HepG2 (cell line): ENCODE results near the gene P4HB. TPM values are rescaled to one million over a fixed set of nuclear protein-coding genes. Genes with fewer than 3 reads are reported as not detected.
A peak's percentile ranks its signal among the peaks of the same experiment; 100 is the strongest.

ENCODE experiments used
- GZF1 ChIP-seq: sonication (generic); formaldehyde crosslinking; IDR thresholded peaks from 2 replicates; pipeline ENCODE4 v1.5.1; 2020; ENCODE audit warnings: mild to moderate bottlenecking, missing genetic modification reagents
- MAF1 ChIP-seq: sonication (generic); formaldehyde crosslinking; IDR thresholded peaks from 2 replicates; pipeline ENCODE4 v1.5.0; 2020; ENCODE audit warnings: missing genetic modification reagents, borderline replicate concordance
- MEF2D ChIP-seq: sonication (generic); formaldehyde crosslinking; IDR thresholded peaks from 2 replicates; pipeline ENCODE4 v1.5.1; 2020; ENCODE audit warnings: mild to moderate bottlenecking, missing genetic modification reagents
- MTA3 ChIP-seq: sonication (generic); formaldehyde crosslinking; IDR thresholded peaks from 2 replicates; pipeline ENCODE4 v1.4.0; 2020; ENCODE audit warnings: missing genetic modification reagents
- TCF12 ChIP-seq, 2 experiments: fragments of 450-650 bp in 1 of 2; sonication (generic) in 1 of 2; formaldehyde crosslinking in 1 of 2; IDR thresholded peaks; 2 replicates each; pipeline versions ENCODE4 v1.6.1 to v1.8.0; 2017 to 2022; ENCODE audit warnings: antibody characterized with exemption in 1 of 2, mild to moderate bottlenecking in 1 of 2, missing genetic modification reagents in 1 of 2, moderate library complexity in 1 of 2
- ZNF274 ChIP-seq: sonication (generic); formaldehyde crosslinking; IDR thresholded peaks from 2 replicates; pipeline ENCODE4 v1.5.1; 2020; ENCODE audit warnings: mild to moderate bottlenecking, missing genetic modification reagents
- ZNF607 ChIP-seq: sonication (generic); formaldehyde crosslinking; IDR thresholded peaks from 2 replicates; pipeline ENCODE4 v1.5.1; 2020; ENCODE audit warnings: missing genetic modification reagents, mild to moderate bottlenecking, borderline replicate concordance
- ZNF773 ChIP-seq: sonication (generic); formaldehyde crosslinking; IDR thresholded peaks from 2 replicates; pipeline ENCODE4 v1.4.0; 2020; ENCODE audit warnings: missing genetic modification reagents, borderline replicate concordance
- polyA plus RNA-seq, 8 experiments: library from polyadenylated mRNA; depleted of rRNA in 3 of 8; stranded (reverse) in 7 of 8; unstranded in 1 of 8; fragments of >200 nt; fragmentation: Illumina TruSeq in 4 of 8; extraction: Trizol in 4 of 8; gene quantifications; 2 replicates each; pipeline versions ENCODE4 v1.2.1 to v1.2.3, GENCODE V29; 2011 to 2016; ENCODE audit warnings: low read depth in 4 of 8, missing spikeins in 1 of 8, mixed read lengths in 1 of 8; ENCODE audit not compliant: insufficient read depth in 1 of 8
- total RNA-seq, 5 experiments: library from RNA; depleted of rRNA; stranded (reverse); fragments of >200 nt; fragmentation: Illumina TruSeq; extraction: Trizol; gene quantifications; 2 replicates each; pipeline ENCODE4 v1.2.3, GENCODE V29; 2016; ENCODE audit warnings: low read depth in 1 of 5
- TF ChIP-seq, protein P1 (sequence below): sonication (generic); formaldehyde crosslinking; IDR thresholded peaks from 2 replicates; pipeline ENCODE4 v1.4.0; 2020; ENCODE audit warnings: mild to moderate bottlenecking, missing genetic modification reagents
- TF ChIP-seq, protein P2 (sequence below): IDR thresholded peaks from 2 replicates; pipeline ENCODE4 v1.6.1; 2016; ENCODE audit warnings: low read depth, control low read depth
- TF ChIP-seq, protein P3 (sequence below): IDR thresholded peaks from 2 replicates; pipeline ENCODE4 v1.6.1; 2016; ENCODE audit warnings: control low read depth
- TF ChIP-seq, protein P4 (sequence below): sonication (generic); formaldehyde crosslinking; IDR thresholded peaks from 2 replicates; pipeline ENCODE4 v1.4.0; 2020; ENCODE audit warnings: mild to moderate bottlenecking, missing genetic modification reagents

The P4HB gene
- total and polyA plus RNA-seq, 2 of the 13 experiments (the other 11 are each of a cell fraction or from before 2014, with no cell fraction given), result 185 to 782 TPM

DNA sequence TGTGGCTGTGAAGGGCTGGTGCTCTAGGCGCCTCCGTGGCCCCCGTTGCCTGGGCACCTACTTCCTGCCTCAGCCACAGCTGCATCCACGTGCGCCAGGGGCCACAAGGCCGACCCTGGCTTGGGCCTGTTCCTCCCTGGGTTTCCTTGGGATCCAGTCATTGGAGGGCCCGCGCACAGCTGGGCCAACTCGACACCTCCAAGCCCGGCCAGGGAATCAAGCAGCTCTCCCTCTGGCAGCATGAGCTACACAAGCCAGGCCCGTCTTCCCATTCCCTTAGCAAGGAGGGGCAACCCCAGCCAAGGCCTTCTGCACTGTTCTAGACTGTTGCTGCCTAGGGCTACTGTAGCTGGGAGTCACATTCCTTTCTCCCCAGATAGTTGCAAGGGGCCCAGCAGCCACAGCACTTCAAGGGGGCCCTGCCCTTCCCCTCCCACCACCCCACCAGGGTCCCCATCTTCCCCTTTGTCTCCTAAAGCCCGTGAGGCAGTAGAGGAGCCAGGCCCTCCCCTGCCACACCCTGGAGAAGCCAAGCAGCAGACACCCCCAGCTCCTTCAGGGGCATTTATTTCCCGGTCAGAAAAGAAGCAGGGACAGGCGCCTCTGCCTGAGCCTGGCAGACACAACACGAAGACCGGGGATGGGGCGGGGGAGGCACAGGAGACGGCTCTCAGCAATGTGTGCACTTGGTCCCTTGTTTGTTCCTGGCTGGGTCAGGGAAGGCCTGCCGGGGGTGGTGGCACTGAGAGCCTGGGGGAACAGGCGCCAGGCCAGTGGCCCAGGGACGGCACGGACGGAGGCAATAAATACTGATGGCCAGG lies 7.0 kb upstream of the P4HB start (continued):
- TF ChIP-seq, protein P1, sequence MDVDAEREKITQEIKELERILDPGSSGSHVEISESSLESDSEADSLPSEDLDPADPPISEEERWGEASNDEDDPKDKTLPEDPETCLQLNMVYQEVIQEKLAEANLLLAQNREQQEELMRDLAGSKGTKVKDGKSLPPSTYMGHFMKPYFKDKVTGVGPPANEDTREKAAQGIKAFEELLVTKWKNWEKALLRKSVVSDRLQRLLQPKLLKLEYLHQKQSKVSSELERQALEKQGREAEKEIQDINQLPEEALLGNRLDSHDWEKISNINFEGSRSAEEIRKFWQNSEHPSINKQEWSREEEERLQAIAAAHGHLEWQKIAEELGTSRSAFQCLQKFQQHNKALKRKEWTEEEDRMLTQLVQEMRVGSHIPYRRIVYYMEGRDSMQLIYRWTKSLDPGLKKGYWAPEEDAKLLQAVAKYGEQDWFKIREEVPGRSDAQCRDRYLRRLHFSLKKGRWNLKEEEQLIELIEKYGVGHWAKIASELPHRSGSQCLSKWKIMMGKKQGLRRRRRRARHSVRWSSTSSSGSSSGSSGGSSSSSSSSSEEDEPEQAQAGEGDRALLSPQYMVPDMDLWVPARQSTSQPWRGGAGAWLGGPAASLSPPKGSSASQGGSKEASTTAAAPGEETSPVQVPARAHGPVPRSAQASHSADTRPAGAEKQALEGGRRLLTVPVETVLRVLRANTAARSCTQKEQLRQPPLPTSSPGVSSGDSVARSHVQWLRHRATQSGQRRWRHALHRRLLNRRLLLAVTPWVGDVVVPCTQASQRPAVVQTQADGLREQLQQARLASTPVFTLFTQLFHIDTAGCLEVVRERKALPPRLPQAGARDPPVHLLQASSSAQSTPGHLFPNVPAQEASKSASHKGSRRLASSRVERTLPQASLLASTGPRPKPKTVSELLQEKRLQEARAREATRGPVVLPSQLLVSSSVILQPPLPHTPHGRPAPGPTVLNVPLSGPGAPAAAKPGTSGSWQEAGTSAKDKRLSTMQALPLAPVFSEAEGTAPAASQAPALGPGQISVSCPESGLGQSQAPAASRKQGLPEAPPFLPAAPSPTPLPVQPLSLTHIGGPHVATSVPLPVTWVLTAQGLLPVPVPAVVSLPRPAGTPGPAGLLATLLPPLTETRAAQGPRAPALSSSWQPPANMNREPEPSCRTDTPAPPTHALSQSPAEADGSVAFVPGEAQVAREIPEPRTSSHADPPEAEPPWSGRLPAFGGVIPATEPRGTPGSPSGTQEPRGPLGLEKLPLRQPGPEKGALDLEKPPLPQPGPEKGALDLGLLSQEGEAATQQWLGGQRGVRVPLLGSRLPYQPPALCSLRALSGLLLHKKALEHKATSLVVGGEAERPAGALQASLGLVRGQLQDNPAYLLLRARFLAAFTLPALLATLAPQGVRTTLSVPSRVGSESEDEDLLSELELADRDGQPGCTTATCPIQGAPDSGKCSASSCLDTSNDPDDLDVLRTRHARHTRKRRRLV (CRISPR knock-in tag), result peak; percentile 86
- TF ChIP-seq, protein P2, sequence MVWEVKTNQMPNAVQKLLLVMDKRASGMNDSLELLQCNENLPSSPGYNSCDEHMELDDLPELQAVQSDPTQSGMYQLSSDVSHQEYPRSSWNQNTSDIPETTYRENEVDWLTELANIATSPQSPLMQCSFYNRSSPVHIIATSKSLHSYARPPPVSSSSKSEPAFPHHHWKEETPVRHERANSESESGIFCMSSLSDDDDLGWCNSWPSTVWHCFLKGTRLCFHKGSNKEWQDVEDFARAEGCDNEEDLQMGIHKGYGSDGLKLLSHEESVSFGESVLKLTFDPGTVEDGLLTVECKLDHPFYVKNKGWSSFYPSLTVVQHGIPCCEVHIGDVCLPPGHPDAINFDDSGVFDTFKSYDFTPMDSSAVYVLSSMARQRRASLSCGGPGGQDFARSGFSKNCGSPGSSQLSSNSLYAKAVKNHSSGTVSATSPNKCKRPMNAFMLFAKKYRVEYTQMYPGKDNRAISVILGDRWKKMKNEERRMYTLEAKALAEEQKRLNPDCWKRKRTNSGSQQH (CRISPR knock-in tag), result peak; percentile 54; the same call in 1 of the 2 replicates
- TF ChIP-seq MAF1 (CRISPR knock-in tag) (no peak), MTA3 (no peak), ZNF773 (no peak), ZNF607 (no peak), ZNF274 (CRISPR knock-in tag) (no peak; the same call in 1 of the 2 replicates), TCF12 (IDR thresholded peaks at IDR 0.05) (no peak), TCF12 (CRISPR knock-in tag; IDR thresholded peaks at IDR 0.05) (peak; percentile 76), MEF2D (CRISPR knock-in tag) (no peak; the same call in 1 of the 2 replicates), GZF1 (CRISPR knock-in tag) (no peak)
- TF ChIP-seq, protein P3, sequence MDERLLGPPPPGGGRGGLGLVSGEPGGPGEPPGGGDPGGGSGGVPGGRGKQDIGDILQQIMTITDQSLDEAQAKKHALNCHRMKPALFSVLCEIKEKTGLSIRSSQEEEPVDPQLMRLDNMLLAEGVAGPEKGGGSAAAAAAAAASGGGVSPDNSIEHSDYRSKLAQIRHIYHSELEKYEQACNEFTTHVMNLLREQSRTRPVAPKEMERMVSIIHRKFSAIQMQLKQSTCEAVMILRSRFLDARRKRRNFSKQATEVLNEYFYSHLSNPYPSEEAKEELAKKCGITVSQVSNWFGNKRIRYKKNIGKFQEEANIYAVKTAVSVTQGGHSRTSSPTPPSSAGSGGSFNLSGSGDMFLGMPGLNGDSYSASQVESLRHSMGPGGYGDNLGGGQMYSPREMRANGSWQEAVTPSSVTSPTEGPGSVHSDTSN (CRISPR knock-in tag), result no peak
- TF ChIP-seq, protein P4, sequence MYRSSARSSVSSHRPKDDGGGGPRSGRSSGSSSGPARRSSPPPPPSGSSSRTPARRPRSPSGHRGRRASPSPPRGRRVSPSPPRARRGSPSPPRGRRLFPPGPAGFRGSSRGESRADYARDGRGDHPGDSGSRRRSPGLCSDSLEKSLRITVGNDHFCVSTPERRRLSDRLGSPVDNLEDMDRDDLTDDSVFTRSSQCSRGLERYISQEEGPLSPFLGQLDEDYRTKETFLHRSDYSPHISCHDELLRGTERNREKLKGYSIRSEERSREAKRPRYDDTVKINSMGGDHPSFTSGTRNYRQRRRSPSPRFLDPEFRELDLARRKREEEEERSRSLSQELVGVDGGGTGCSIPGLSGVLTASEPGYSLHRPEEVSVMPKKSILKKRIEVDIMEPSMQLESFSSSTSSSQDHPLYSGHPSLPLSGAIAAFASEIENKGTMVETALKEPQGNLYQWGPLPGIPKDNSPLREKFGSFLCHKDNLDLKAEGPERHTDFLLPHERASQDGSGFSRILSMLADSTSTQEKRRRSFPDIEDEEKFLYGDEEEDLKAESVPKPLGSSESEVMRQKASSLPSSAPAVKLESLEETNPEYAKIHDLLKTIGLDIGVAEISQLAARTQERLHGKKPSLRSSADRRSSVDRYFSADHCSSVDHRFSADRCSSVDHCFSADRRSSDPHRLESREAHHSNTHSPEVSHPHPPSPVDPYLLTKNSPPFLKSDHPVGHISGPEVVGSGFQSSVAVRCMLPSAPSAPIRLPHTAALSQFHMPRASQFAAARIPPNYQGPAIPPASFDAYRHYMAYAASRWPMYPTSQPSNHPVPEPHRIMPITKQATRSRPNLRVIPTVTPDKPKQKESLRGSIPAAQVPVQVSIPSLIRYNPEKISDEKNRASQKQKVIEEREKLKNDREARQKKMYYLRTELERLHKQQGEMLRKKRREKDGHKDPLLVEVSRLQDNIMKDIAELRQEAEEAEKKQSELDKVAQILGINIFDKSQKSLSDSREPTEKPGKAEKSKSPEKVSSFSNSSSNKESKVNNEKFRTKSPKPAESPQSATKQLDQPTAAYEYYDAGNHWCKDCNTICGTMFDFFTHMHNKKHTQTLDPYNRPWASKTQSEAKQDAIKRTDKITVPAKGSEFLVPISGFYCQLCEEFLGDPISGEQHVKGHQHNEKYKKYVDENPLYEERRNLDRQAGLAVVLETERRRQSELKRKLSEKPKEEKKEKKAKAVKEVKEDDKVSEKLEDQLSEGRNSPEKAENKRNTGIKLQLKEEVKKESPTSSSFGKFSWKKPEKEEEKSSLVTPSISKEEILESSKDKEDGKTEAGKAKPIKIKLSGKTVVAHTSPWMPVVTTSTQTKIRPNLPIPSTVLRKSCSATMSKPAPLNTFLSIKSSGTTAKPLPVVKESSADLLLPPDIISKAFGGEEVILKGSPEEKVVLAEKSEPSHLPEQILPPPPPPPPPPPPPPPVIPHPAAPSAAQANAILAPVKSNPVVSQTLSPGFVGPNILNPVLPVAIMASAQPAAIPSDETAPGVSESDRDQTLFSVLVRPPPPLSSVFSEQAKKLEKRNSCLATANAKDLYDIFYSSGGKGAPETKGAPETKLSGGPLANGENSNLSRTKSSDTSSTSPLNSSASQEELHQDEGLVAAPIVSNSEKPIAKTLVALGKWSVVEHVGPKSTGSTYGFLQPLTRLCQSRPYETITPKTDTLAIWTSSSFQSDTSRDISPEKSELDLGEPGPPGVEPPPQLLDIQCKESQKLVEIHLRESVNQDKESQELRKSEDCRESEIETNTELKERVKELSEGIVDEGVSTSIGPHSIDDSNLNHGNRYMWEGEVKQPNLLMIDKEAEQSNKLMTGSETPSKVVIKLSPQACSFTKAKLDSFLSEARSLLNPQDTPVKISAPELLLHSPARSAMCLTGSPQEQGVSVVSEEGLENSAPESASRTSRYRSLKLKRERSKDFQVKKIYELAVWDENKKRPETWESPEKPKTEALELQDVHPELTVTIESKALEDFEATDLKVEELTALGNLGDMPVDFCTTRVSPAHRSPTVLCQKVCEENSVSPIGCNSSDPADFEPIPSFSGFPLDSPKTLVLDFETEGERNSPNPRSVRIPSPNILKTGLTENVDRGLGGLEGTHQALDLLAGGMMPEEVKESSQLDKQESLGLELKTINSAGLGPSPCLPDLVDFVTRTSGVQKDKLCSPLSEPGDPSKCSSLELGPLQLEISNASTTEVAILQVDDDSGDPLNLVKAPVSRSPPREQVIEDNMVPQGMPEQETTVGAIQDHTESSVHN (CRISPR knock-in tag), result peak; percentile 29; the same call in 1 of the 2 replicates
